Breast epithelium (tissue), 3 donors: ENCODE data around the gene IMMP2L.

Experiments
- POLR2AphosphoS5 ChIP-seq, 3 donors: sonication (generic); formaldehyde crosslinking; IDR thresholded peaks; one replicate each; pipeline ENCODE4 v1.6.1; 2017; ENCODE audit warnings: antibody characterized with exemption in 3 of 3
- TF ChIP-seq, protein P1 (sequence below), 3 donors: fragments of 450-650 bp; IDR thresholded peaks; one replicate each; pipeline ENCODE4 v1.5.1; 2016 to 2017; ENCODE audit warnings: antibody characterized with exemption in 3 of 3, mild to moderate bottlenecking in 3 of 3, moderate library complexity in 3 of 3

DNA sequence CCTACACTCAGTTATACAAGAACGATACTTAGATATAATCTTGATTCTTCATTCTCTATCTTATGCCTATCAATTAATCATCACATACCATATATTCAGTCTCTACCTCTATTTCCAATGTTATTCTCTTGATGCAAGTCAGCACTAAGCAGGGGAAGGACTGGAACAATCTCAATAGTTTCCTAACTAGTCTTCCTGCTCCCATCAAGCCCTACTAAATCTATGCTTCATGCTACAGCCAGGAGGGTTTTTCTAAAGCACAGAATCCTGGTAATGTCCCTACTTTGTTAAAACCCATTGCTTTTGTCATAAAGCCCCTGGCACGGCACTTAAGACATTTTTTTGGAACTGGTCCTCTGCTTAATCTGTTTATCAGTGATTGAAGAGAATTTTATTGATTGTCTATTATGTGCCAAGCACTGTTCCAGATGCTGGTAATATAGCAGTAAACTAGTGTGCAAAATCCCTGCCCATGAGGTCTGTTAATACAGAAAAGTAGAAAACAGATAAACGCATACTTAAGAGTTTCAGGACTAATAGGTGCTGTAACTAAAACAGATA lies 794.7 kb downstream of the IMMP2L start:
- TF ChIP-seq POLR2AphosphoS5 (IDR thresholded peaks at IDR 0.05) = no peak
- TF ChIP-seq, protein P1, sequence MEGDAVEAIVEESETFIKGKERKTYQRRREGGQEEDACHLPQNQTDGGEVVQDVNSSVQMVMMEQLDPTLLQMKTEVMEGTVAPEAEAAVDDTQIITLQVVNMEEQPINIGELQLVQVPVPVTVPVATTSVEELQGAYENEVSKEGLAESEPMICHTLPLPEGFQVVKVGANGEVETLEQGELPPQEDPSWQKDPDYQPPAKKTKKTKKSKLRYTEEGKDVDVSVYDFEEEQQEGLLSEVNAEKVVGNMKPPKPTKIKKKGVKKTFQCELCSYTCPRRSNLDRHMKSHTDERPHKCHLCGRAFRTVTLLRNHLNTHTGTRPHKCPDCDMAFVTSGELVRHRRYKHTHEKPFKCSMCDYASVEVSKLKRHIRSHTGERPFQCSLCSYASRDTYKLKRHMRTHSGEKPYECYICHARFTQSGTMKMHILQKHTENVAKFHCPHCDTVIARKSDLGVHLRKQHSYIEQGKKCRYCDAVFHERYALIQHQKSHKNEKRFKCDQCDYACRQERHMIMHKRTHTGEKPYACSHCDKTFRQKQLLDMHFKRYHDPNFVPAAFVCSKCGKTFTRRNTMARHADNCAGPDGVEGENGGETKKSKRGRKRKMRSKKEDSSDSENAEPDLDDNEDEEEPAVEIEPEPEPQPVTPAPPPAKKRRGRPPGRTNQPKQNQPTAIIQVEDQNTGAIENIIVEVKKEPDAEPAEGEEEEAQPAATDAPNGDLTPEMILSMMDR (IDR thresholded peaks at IDR 0.05) = no peak
